Measurements from ENCODE around the gene BOC.

DNA sequence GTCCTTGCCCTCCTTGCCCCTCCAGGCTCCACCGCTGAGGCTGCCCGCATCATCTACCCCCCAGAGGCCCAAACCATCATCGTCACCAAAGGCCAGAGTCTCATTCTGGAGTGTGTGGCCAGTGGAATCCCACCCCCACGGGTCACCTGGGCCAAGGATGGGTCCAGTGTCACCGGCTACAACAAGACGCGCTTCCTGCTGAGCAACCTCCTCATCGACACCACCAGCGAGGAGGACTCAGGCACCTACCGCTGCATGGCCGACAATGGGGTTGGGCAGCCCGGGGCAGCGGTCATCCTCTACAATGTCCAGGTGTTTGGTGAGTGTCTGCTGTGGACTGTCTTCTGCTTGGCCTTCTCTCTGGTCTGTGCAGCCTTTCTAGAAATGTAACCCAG, 61.0 kb downstream of the BOC start:
- no peak for TF ChIP-seq GATA2 (IDR thresholded peaks at IDR 0.05; ENCODE audit: insufficient read depth, insufficient read length, low read depth, low read length)
- TF ChIP-seq, protein P1, sequence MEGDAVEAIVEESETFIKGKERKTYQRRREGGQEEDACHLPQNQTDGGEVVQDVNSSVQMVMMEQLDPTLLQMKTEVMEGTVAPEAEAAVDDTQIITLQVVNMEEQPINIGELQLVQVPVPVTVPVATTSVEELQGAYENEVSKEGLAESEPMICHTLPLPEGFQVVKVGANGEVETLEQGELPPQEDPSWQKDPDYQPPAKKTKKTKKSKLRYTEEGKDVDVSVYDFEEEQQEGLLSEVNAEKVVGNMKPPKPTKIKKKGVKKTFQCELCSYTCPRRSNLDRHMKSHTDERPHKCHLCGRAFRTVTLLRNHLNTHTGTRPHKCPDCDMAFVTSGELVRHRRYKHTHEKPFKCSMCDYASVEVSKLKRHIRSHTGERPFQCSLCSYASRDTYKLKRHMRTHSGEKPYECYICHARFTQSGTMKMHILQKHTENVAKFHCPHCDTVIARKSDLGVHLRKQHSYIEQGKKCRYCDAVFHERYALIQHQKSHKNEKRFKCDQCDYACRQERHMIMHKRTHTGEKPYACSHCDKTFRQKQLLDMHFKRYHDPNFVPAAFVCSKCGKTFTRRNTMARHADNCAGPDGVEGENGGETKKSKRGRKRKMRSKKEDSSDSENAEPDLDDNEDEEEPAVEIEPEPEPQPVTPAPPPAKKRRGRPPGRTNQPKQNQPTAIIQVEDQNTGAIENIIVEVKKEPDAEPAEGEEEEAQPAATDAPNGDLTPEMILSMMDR (IDR thresholded peaks at IDR 0.05; ENCODE audit: extremely low read depth in 1 of 2, insufficient read depth in 1 of 2, low read depth in 1 of 2, low read length in 2 of 2), result no peak

Data from endothelial cell of umbilical vein (primary cell).